ENCODE results near the gene RYR2. TPM values are rescaled to one million over a fixed set of nuclear protein-coding genes. Genes with fewer than 3 reads are reported as not detected.
A peak's percentile ranks its signal among the peaks of the same experiment; 100 is the strongest.
"Not testable (repeated sequence)": the region's sequence is repeated elsewhere in the genome, so short reads cannot be mapped to it uniquely, and the experiment has no call there.

Gene RYR2
- total RNA-seq, 1 donor from 2014 or later, result 0.16 TPM

- DNase-seq (ENCODE audit: low read depth), result no peak
Observed at GRCh38 chr1:237327061-237327460, 285.1 kb downstream of the RYR2 start.

GRCh38 chr1:237340892-237341291, 298.9 kb downstream of the RYR2 start:
- DNase-seq (ENCODE audit: low read depth), result no peak

- DNase-seq (ENCODE audit: low read depth), result no peak
Observed at GRCh38 chr1:237341391-237341790, 299.4 kb downstream of the RYR2 start.

GRCh38 chr1:237342730-237343129, 300.7 kb downstream of the RYR2 start:
- DNase-seq (ENCODE audit: low read depth), result no peak

GRCh38 chr1:237352747-237353146, 310.8 kb downstream of the RYR2 start:
- no peak for DNase-seq (ENCODE audit: low read depth)

- DNase-seq (ENCODE audit: low read depth), result no peak
Observed at GRCh38 chr1:237353918-237354317, 311.9 kb downstream of the RYR2 start.

GRCh38 chr1:237355022-237355421, 313.0 kb downstream of the RYR2 start:
- DNase-seq (ENCODE audit: low read depth), result no peak

- no peak for DNase-seq (ENCODE audit: low read depth)
Observed at GRCh38 chr1:237358555-237358954, 316.6 kb downstream of the RYR2 start.

- DNase-seq (ENCODE audit: low read depth), result no peak
Observed at GRCh38 chr1:237367758-237368157, 325.8 kb downstream of the RYR2 start.

GRCh38 chr1:237371477-237371876, 329.5 kb downstream of the RYR2 start:
- DNase-seq (ENCODE audit: low read depth), result not testable (repeated sequence)

- DNase-seq (ENCODE audit: low read depth), result peak; percentile 1
Observed at GRCh38 chr1:237383791-237384190, 341.8 kb downstream of the RYR2 start.

GRCh38 chr1:237384213-237384612, 342.2 kb downstream of the RYR2 start:
- DNase-seq (ENCODE audit: low read depth), result no peak

- DNase-seq (ENCODE audit: low read depth), result peak; percentile 28
Observed at GRCh38 chr1:237386362-237387143, 344.6 kb downstream of the RYR2 start.

GRCh38 chr1:237387144-237387505, 345.1 kb downstream of the RYR2 start:
- DNase-seq (ENCODE audit: low read depth), result no peak

GRCh38 chr1:237390823-237391222, 348.8 kb downstream of the RYR2 start:
- DNase-seq (ENCODE audit: low read depth), result no peak

GRCh38 chr1:237393632-237394031, 351.6 kb downstream of the RYR2 start:
- no peak for DNase-seq (ENCODE audit: low read depth)

GRCh38 chr1:237394281-237394680, 352.3 kb downstream of the RYR2 start:
- no peak for DNase-seq (ENCODE audit: low read depth)

GRCh38 chr1:237396426-237396825, 354.4 kb downstream of the RYR2 start:
- DNase-seq (ENCODE audit: low read depth), result no peak

- DNase-seq (ENCODE audit: low read depth), result no peak
Observed at GRCh38 chr1:237398751-237399150, 356.8 kb downstream of the RYR2 start.

GRCh38 chr1:237405912-237406311, 363.9 kb downstream of the RYR2 start:
- DNase-seq (ENCODE audit: low read depth), result no peak

- DNase-seq (ENCODE audit: low read depth), result no peak
Observed at GRCh38 chr1:237411621-237412020, 369.6 kb downstream of the RYR2 start.

GRCh38 chr1:237416924-237417655, 375.1 kb downstream of the RYR2 start:
- DNase-seq (ENCODE audit: low read depth), result no peak

GRCh38 chr1:237428809-237429208, 386.8 kb downstream of the RYR2 start:
- no peak for DNase-seq (ENCODE audit: low read depth)

Data from myocyte (in vitro differentiated cells).